A549 (cell line): ENCODE results near the gene EPS8L1. TPM values are rescaled to one million over a fixed set of nuclear protein-coding genes. Genes with fewer than 3 reads are reported as not detected.
A peak's percentile ranks its signal among the peaks of the same experiment; 100 is the strongest.

Experiments
- ATAC-seq, 2 experiments: fragments of 200-7000 bp in 1 of 2; fragments of >200 bp in 1 of 2; cut with Nextera tagmentation in 1 of 2; cut with Tn5 transposase in 1 of 2; 3 replicates each; pipeline versions ENCODE4 v1.8.0 to v1.9.1; 2018 to 2020; ENCODE audit warnings: mild to moderate bottlenecking in 1 of 2, moderate library complexity in 1 of 2
- CTCF ChIA-PET: fragments of 300-600 bp; sonication (Branson Sonifier 250); formaldehyde crosslinking; extraction: SDS; loops from one replicate; lab custom pipeline; 2021; ENCODE audit warnings: antibody characterized with exemption, inconsistent platforms; lab: Yijun Ruan, JAX
- POLR2A ChIA-PET: fragments of 350-600 bp; formaldehyde crosslinking; extraction: SDS; loops from one replicate; lab custom pipeline; 2021; ENCODE audit warnings: antibody characterized with exemption, inconsistent platforms; lab: Yijun Ruan, JAX
- DNase-seq, 2 experiments: peaks; one replicate each; pipeline versions ENCODE4 v3.0.0 to v3.0.0-alpha.2; 2011 to 2016; ENCODE audit warnings: low read depth in 1 of 2, low spot score in 1 of 2
- FAIRE-seq: peaks from 2 replicates; lab custom pipeline; 2011; peaks lifted over from hg19 to GRCh38; lab: Jason Lieb, UNC
- H3K27ac ChIP-seq, 2 experiments: fragments of >200 bp; sonication (Bioruptor Twin); formaldehyde crosslinking; 3 replicates each; pipeline ENCODE4 v1.5.1; 2016 to 2017
- H3K4me1 ChIP-seq: fragments of >200 bp; sonication (Bioruptor Twin); formaldehyde crosslinking; 3 replicates; pipeline ENCODE4 v1.6.1; 2016
- H3K4me2 ChIP-seq: fragments of >200 bp; sonication (Bioruptor Twin); formaldehyde crosslinking; 3 replicates; pipeline ENCODE4 v1.6.1; 2016
- H3K4me3 ChIP-seq: fragments of >200 bp; sonication (Bioruptor Twin); formaldehyde crosslinking; 3 replicates; pipeline ENCODE4 v1.5.1; 2016
- H3K9me3 ChIP-seq: fragments of >200 bp; sonication (Bioruptor Twin); formaldehyde crosslinking; 3 replicates; pipeline ENCODE4 v1.6.1; 2016
- CBX8 ChIP-seq: fragments of 200-600 bp; sonication (generic); IDR thresholded peaks from 2 replicates; pipeline ENCODE4 v1.6.1; 2016
- EHF ChIP-seq: fragments of 250-450 bp; sonication (Bioruptor Pico); IDR thresholded peaks from 2 replicates; pipeline ENCODE4 v1.5.0; 2020; ENCODE audit warnings: mild to moderate bottlenecking
- FOSL2 ChIP-seq, 2 experiments: fragments of 450-650 bp in 1 of 2; fragments of >200 bp in 1 of 2; sonication (Bioruptor Twin) in 1 of 2; formaldehyde crosslinking; IDR thresholded peaks; 2 replicates each; pipeline versions ENCODE4 v1.5.0 to v1.6.1; 2016 to 2020; ENCODE audit warnings: mild to moderate bottlenecking in 1 of 2, moderate library complexity in 1 of 2
- GATA3 ChIP-seq: IDR thresholded peaks from 2 replicates; pipeline ENCODE4 v1.6.1; 2012; ENCODE audit warnings: borderline replicate concordance
- HOXB13 ChIP-seq: fragments of 250-450 bp; sonication (Bioruptor Pico); IDR thresholded peaks from 2 replicates; pipeline ENCODE4 v1.5.0; 2020; ENCODE audit warnings: low read depth, mild to moderate bottlenecking, moderate library complexity
- JUNB ChIP-seq: fragments of >200 bp; sonication (Bioruptor Twin); formaldehyde crosslinking; IDR thresholded peaks from 2 replicates; pipeline ENCODE4 v1.6.1; 2016
- KDM5A ChIP-seq: fragments of 200-600 bp; sonication (generic); IDR thresholded peaks from 2 replicates; pipeline ENCODE4 v1.6.1; 2016; ENCODE audit warnings: antibody characterized with exemption, mild to moderate bottlenecking
- MYC ChIP-seq: IDR thresholded peaks from 2 replicates; pipeline ENCODE4 v1.6.1; 2012; ENCODE audit warnings: mild to moderate bottlenecking, inconsistent platforms, low read length, improper control_type of control experiment, borderline replicate concordance
- NPAS2 ChIP-seq: fragments of 250-450 bp; sonication (Bioruptor Pico); IDR thresholded peaks from 2 replicates; pipeline ENCODE4 v1.8.0; 2022; ENCODE audit warnings: mild to moderate bottlenecking, moderate library complexity, borderline replicate concordance
- POLR2A ChIP-seq: IDR thresholded peaks from 2 replicates; pipeline ENCODE4 v1.6.1; 2012; ENCODE audit warnings: mild to moderate bottlenecking, low read length
- RFX5 ChIP-seq: fragments of 450-650 bp; IDR thresholded peaks from 2 replicates; pipeline ENCODE4 v1.7.1; 2014; ENCODE audit warnings: antibody characterized with exemption, mild to moderate bottlenecking, moderate library complexity
- RNF2 ChIP-seq: fragments of 200-600 bp; sonication (generic); IDR thresholded peaks from 2 replicates; pipeline ENCODE4 v1.6.1; 2016; ENCODE audit warnings: low read depth, mild to moderate bottlenecking, antibody characterized with exemption, moderate library complexity, borderline replicate concordance
- SREBF2 ChIP-seq: fragments of 450-650 bp; IDR thresholded peaks from 2 replicates; pipeline ENCODE4 v1.6.1; 2014; ENCODE audit warnings: mild to moderate bottlenecking, moderate library complexity
- TFCP2L1 ChIP-seq: fragments of 250-450 bp; sonication (Bioruptor Pico); IDR thresholded peaks from 2 replicates; pipeline ENCODE4 v1.5.0; 2021; ENCODE audit warnings: mild to moderate bottlenecking
- ZSCAN20 ChIP-seq: fragments of 250-450 bp; sonication (Bioruptor Pico); IDR thresholded peaks from 2 replicates; pipeline ENCODE4 v1.8.0; 2022; ENCODE audit warnings: mild to moderate bottlenecking, moderate library complexity
- WGBS: methylation state at CpG from one replicate; pipeline ENCODE4 v1.1.6; 2017; ENCODE audit errors: missing lambda C conversion rate; 5-methylcytosine and 5-hydroxymethylcytosine counted together
- polyA plus RNA-seq, 4 experiments: library from polyadenylated mRNA; depleted of rRNA in 3 of 4; stranded (reverse); fragments of >200 nt; fragmentation: RNase III in 1 of 4; extraction: RNeasy Plus Mini Kit Qiagen cat#74134 plus additional on column Dnase treatment in 1 of 4; gene quantifications; 2 replicates in 3 of 4; 3 replicates in 1 of 4; pipeline ENCODE4 v1.2.3, GENCODE V29; 2011 to 2017
- TF ChIP-seq, protein P1 (sequence below): IDR thresholded peaks from 2 replicates; pipeline ENCODE4 v1.6.1; 2012
- TF ChIP-seq, protein P2 (sequence below): IDR thresholded peaks from 2 replicates; pipeline ENCODE4 v1.6.1; 2012; ENCODE audit warnings: low read depth, borderline replicate concordance
- TF ChIP-seq, protein P3 (sequence below): IDR thresholded peaks from 2 replicates; pipeline ENCODE4 v1.6.1; 2012
- TF ChIP-seq, protein P4 (sequence below): fragments of 450-650 bp; IDR thresholded peaks from 2 replicates; pipeline ENCODE4 v1.6.1; 2014; ENCODE audit warnings: antibody characterized with exemption
- TF ChIP-seq, protein P5 (sequence below): fragments of 250-450 bp; sonication (Bioruptor Pico); IDR thresholded peaks from 2 replicates; pipeline ENCODE4 v1.5.0; 2021; ENCODE audit warnings: mild to moderate bottlenecking, moderate library complexity, borderline replicate concordance

EPS8L1 gene
- polyA plus RNA-seq, 2 of the 4 experiments (the other 2 are of a cell fraction) = 3.7 to 3.8 TPM

DNA sequence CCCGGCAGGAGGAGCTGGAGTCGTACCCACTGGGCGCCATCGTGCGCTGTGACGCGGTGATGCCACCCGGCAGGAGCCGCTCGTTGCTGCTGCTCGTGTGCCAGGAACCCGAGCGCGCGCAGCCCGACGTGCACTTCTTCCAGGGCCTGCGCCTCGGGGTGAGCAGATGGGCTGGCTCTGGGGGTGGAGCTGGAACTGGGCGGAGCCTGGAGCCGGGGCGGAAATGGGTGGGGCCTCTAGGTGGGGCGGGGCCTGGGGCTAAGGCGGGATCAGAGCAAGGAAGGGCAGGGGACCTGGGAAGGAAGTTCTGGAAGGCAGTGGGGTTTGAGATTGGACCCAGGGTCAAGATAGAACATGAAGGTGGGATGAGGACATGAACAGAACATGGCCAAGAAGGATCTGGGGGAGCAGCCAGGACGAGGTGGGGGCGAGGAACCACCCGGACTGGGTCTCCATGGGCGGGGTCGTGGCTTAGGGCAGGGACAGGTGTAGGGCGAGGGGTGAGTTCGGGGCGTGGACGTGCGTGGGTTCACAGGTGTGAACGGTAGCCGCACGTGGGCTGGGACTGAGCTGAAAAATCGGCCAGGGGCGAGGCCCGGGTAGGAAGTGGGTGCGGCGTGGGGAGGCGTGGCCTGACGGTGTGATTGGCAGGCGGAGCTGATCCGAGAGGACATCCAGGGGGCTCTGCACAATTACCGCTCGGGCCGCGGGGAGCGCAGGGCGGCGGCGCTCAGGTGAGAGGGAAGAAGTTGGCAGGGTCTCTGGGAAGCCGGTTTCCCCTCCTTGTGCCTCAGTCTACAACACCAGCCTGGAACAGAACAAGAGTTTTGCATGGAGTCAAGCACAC, 4.7 kb downstream of the EPS8L1 start:
- H3K4me1 ChIP-seq = no peaks in the 10 kb centered on the region
- H3K4me3 ChIP-seq = peak overlapping the region; percentile 43
- TF ChIP-seq, protein P1, sequence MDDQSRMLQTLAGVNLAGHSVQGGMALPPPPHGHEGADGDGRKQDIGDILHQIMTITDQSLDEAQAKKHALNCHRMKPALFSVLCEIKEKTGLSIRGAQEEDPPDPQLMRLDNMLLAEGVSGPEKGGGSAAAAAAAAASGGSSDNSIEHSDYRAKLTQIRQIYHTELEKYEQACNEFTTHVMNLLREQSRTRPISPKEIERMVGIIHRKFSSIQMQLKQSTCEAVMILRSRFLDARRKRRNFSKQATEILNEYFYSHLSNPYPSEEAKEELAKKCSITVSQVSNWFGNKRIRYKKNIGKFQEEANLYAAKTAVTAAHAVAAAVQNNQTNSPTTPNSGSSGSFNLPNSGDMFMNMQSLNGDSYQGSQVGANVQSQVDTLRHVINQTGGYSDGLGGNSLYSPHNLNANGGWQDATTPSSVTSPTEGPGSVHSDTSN = peak; percentile 87
- TF ChIP-seq RFX5 (no peak), CBX8 (no peak), GATA3 (no peak), NPAS2 (CRISPR knock-in tag) (no peak), POLR2A (peak; percentile 26), TFCP2L1 (peak; percentile 13; the same call in 1 of the 2 replicates)
- TF ChIP-seq, protein P2, sequence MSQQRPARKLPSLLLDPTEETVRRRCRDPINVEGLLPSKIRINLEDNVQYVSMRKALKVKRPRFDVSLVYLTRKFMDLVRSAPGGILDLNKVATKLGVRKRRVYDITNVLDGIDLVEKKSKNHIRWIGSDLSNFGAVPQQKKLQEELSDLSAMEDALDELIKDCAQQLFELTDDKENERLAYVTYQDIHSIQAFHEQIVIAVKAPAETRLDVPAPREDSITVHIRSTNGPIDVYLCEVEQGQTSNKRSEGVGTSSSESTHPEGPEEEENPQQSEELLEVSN = 0 out of 2 replicates have a peak, but pooled peaks have one; percentile 67
- TF ChIP-seq, protein P3, sequence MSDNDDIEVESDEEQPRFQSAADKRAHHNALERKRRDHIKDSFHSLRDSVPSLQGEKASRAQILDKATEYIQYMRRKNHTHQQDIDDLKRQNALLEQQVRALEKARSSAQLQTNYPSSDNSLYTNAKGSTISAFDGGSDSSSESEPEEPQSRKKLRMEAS = peak; percentile 86
- TF ChIP-seq, protein P4, sequence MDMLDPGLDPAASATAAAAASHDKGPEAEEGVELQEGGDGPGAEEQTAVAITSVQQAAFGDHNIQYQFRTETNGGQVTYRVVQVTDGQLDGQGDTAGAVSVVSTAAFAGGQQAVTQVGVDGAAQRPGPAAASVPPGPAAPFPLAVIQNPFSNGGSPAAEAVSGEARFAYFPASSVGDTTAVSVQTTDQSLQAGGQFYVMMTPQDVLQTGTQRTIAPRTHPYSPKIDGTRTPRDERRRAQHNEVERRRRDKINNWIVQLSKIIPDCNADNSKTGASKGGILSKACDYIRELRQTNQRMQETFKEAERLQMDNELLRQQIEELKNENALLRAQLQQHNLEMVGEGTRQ = peak; percentile 11; the same call in 1 of the 2 replicates
- WGBS = 60% methylated on average over 48 of the region's 55 CpGs
- peak; percentile 67 to 87 for ATAC-seq
- no peaks in the 10 kb centered on the region for H3K9me3 ChIP-seq
- H3K27ac ChIP-seq = peak overlapping the region; percentile 78 to 87
- no peak for FAIRE-seq
- POLR2A ChIA-PET = interaction anchor here (0.6 to 1.5 kb wide), 8 partner anchors 8 to 381 kb away, joined by 3 to 6 read pairs (median 4); partner anchors contain the start of gene ISOC2
- DNase-seq = peak; percentile 82 to 89
- CTCF ChIA-PET = interaction anchor here (0.6 to 2.9 kb wide), 7 partner anchors 8 to 87 kb away, joined by 3 to 17 read pairs (median 4); partner anchors contain the start of gene RDH13
- peak overlapping the region; percentile 87 for H3K4me2 ChIP-seq

DNA sequence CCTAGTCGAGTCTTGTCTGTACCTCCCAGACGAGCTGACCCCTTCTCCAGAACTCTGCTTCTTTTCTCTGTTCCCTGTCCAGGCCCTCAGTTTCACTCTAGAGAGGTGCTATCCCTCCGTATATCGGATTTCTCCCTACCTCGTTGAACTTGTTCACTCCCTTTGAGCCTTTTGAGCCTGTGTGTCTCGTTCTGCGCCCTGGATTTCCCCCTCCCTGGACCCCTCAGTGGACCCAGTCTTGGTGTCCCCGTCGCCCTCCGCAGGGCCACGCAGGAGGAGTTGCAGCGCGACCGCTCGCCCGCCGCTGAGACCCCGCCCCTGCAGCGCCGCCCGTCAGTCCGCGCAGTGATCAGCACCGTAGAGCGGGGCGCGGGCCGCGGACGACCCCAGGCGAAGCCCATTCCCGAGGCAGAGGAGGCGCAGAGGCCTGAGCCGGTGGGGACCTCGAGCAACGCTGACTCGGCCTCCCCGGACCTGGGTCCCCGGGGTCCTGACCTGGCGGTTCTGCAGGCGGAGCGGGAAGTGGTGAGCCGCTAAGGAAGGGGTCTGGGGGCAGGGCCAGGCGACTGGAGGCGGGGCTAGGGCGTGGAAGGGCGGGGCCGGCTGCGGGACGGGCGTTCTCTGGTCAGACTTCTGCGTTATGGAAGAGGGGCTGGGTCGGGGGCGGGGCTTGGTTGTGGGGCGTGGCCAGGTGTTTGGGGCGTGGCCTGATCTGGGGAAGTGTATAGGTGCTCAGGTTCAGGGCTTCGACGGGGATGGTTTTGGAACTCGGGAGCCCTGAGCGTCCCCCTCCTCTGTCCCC, 5.5 kb downstream of the EPS8L1 start:
- no peaks in the 10 kb centered on the region for H3K4me1 ChIP-seq
- 40% methylated on average over 35 of the region's 60 CpGs for WGBS
- H3K4me3 ChIP-seq = peak overlapping the region; percentile 43
- H3K27ac ChIP-seq = peak overlapping the region; percentile 78 to 87; a peak in 5 of 6 replicates
- peak; percentile 77 to 89 for DNase-seq
- ATAC-seq = peak; percentile 55 to 81
- no peak for TF ChIP-seq JUNB
- TF ChIP-seq SREBF2 = no peak
- TF ChIP-seq, protein P3 = no peak
- 0 out of 2 replicates have a peak, but pooled peaks have one; percentile 42 for TF ChIP-seq TFCP2L1
- 0 out of 2 replicates have a peak, but pooled peaks have one; percentile 21 for TF ChIP-seq POLR2A
- ChIA-PET POLR2A (interaction anchor here (1.5 kb wide), 2 partner anchors 13 to 25 kb away, joined by 3 to 5 read pairs; no protein-coding TSS in a partner anchor), CTCF (interaction anchor here (0.6 to 2.9 kb wide), 5 partner anchors 8 to 86 kb away, joined by 3 to 17 read pairs (median 4); partner anchors contain the start of gene RDH13)
- H3K4me2 ChIP-seq = peak overlapping the region; percentile 87
- no peak for FAIRE-seq
- H3K9me3 ChIP-seq = no peaks in the 10 kb centered on the region

DNA sequence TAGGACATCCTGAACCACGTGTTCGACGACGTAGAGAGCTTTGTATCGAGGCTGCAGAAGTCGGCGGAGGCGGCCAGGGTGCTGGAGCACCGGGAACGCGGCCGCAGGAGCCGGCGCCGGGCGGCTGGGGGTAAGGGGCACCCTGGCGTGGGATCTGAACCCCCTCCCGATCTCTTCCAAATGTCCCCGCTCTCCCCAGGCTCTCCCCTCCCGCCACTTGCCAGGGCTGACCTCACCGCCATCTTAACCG, 6.0 kb downstream of the EPS8L1 start:
- H3K27ac ChIP-seq = no peak overlapping the region
- peak overlapping the region; percentile 87; the same call in 2 of the 3 replicates for H3K4me2 ChIP-seq
- FAIRE-seq (no peak), ATAC-seq (no peak), DNase-seq (no peak)
- POLR2A ChIA-PET = no interaction called here
- CTCF ChIA-PET = interaction anchor here (0.6 kb wide), 1 partner anchor 25 kb away, joined by 3 read pairs; no protein-coding TSS in a partner anchor
- peak overlapping the region; percentile 43; the same call in 1 of the 3 replicates for H3K4me3 ChIP-seq
- no peaks in the 10 kb centered on the region for H3K4me1 ChIP-seq
- 94% methylated on average over 22 of the region's 22 CpGs for WGBS
- H3K9me3 ChIP-seq = no peaks in the 10 kb centered on the region
- TF ChIP-seq SREBF2 (no peak), RNF2 (no peak), FOSL2 (IDR thresholded peaks at IDR 0.05) (no peak), FOSL2 (CRISPR knock-in tag; IDR thresholded peaks at IDR 0.05) (no peak), EHF (CRISPR knock-in tag) (no peak), POLR2A (no peak), KDM5A (no peak), HOXB13 (CRISPR knock-in tag) (no peak), RFX5 (no peak), ZSCAN20 (CRISPR knock-in tag) (no peak), MYC (no peak)
- TF ChIP-seq, protein P5, sequence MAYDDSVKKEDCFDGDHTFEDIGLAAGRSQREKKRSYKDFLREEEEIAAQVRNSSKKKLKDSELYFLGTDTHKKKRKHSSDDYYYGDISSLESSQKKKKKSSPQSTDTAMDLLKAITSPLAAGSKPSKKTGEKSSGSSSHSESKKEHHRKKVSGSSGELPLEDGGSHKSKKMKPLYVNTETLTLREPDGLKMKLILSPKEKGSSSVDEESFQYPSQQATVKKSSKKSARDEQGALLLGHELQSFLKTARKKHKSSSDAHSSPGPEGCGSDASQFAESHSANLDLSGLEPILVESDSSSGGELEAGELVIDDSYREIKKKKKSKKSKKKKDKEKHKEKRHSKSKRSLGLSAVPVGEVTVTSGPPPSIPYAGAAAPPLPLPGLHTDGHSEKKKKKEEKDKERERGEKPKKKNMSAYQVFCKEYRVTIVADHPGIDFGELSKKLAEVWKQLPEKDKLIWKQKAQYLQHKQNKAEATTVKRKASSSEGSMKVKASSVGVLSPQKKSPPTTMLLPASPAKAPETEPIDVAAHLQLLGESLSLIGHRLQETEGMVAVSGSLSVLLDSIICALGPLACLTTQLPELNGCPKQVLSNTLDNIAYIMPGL (CRISPR knock-in tag) = no peak
